Mesendoderm (in vitro differentiated cells): ENCODE measurements around the gene KCNAB1.

Experiments
- DNase-seq: peaks from one replicate; pipeline ENCODE4 v3.0.0; 2013
- H2AK5ac ChIP-seq: 2 replicates; pipeline ENCODE4 v1.6.1; 2013; ENCODE audit warnings: low read length, inconsistent platforms
- H2BK120ac ChIP-seq: 2 replicates; pipeline ENCODE4 v1.6.1; 2013; ENCODE audit warnings: low read depth, mild to moderate bottlenecking, low read length, moderate library complexity, mixed read lengths
- H2BK15ac ChIP-seq: replicated peaks from 2 replicates; pipeline ENCODE4 v1.6.1; 2013; ENCODE audit warnings: low read depth, mild to moderate bottlenecking, moderate library complexity
- H2BK5ac ChIP-seq: 2 replicates; pipeline ENCODE4 v1.6.1; 2013; ENCODE audit warnings: low read length, inconsistent platforms
- H3K18ac ChIP-seq: 2 replicates; pipeline ENCODE4 v1.6.1; 2013; ENCODE audit warnings: mild to moderate bottlenecking, low read length, mixed read lengths
- H3K23ac ChIP-seq: one replicate; pipeline ENCODE4 v1.6.1; 2013; ENCODE audit warnings: low read length
- H3K27ac ChIP-seq: 2 replicates; pipeline ENCODE4 v1.5.1; 2013; ENCODE audit warnings: low read depth, mild to moderate bottlenecking, inconsistent platforms, low read length, moderate library complexity
- H3K27me3 ChIP-seq: 2 replicates; pipeline ENCODE4 v1.6.1; 2013; ENCODE audit warnings: low read length, control low read depth, mild to moderate bottlenecking, inconsistent platforms; ENCODE audit not compliant: insufficient read depth, poor library complexity
- H3K36me3 ChIP-seq: 2 replicates; pipeline ENCODE4 v1.6.1; 2013; ENCODE audit warnings: low read length, inconsistent platforms; ENCODE audit not compliant: control insufficient read depth, insufficient read depth
- H3K4ac ChIP-seq: one replicate; pipeline ENCODE4 v1.6.1; 2013; ENCODE audit warnings: low read depth, mild to moderate bottlenecking, low read length, moderate library complexity
- H3K4me1 ChIP-seq: 2 replicates; pipeline ENCODE4 v1.6.1; 2013; ENCODE audit warnings: low read depth, low read length, inconsistent platforms; ENCODE audit not compliant: control insufficient read depth
- H3K4me2 ChIP-seq: 2 replicates; pipeline ENCODE4 v1.6.1; 2013; ENCODE audit warnings: low read length
- H3K4me3 ChIP-seq: 2 replicates; pipeline ENCODE4 v1.5.1; 2013; ENCODE audit warnings: mild to moderate bottlenecking, low read length
- H3K56ac ChIP-seq: one replicate; pipeline ENCODE4 v1.6.1; 2013; ENCODE audit warnings: low read length
- H3K79me1 ChIP-seq: 2 replicates; pipeline ENCODE4 v1.6.1; 2013; ENCODE audit warnings: low read length, inconsistent platforms
- H3K79me2 ChIP-seq: 2 replicates; pipeline ENCODE4 v1.6.1; 2013; ENCODE audit warnings: mild to moderate bottlenecking, low read length; ENCODE audit not compliant: control insufficient read depth, insufficient read depth
- H3K9ac ChIP-seq: 2 replicates; pipeline ENCODE4 v1.6.1; 2013; ENCODE audit warnings: low read length, inconsistent platforms
- H4K5ac ChIP-seq: one replicate; pipeline ENCODE4 v1.6.1; 2013; ENCODE audit warnings: low read length
- H4K8ac ChIP-seq: one replicate; pipeline ENCODE4 v1.6.1; 2013; ENCODE audit warnings: low read depth, mild to moderate bottlenecking, control low read depth, low read length, moderate library complexity
- WGBS: extraction: QIAGEN DNeasy Blood & Tissue Kit; methylation state at CpG from one replicate; pipeline ENCODE4 v1.1.7; 2013; ENCODE audit warnings: low lambda C conversion rate, missing lambda C conversion rate; ENCODE audit not compliant: insufficient coverage; ENCODE audit errors: extremely low coverage; 5-methylcytosine and 5-hydroxymethylcytosine counted together

Gene KCNAB1

GRCh38 chr3:156551261-156551660 is 430.9 kb downstream of the KCNAB1 start:
- no peak overlapping the region for H3K4me3 ChIP-seq
- no peak overlapping the region for H2BK5ac ChIP-seq
- no peaks in the 10 kb centered on the region for H3K27me3 ChIP-seq
- H2AK5ac ChIP-seq, result no peak overlapping the region
- no CpG with 5 or more reads among the region's 4 CpGs for WGBS
- H3K79me1 ChIP-seq, result peaks cover 14% of the 10 kb centered on the region
- H3K56ac ChIP-seq, result no peak overlapping the region
- H4K8ac ChIP-seq, result no peak overlapping the region
- peaks cover 62% of the 10 kb centered on the region for H3K79me2 ChIP-seq
- no peak overlapping the region for H3K18ac ChIP-seq
- H3K4me2 ChIP-seq, result no peak overlapping the region
- H3K23ac ChIP-seq, result no peak overlapping the region
- DNase-seq, result peak; percentile 5
- no peak overlapping the region for H3K27ac ChIP-seq
- H3K4me1 ChIP-seq, result peaks cover 3% of the 10 kb centered on the region
- peak overlapping the region; percentile 15 for H3K9ac ChIP-seq
- H2BK120ac ChIP-seq, result no peak overlapping the region
- no peak overlapping the region for H2BK15ac ChIP-seq
- peaks cover 9% of the 10 kb centered on the region for H3K36me3 ChIP-seq
- H4K5ac ChIP-seq, result no peak overlapping the region
- no peak overlapping the region for H3K4ac ChIP-seq

GRCh38 chr3:156551746-156552145 is 431.4 kb downstream of the KCNAB1 start:
- Histone ChIP-seq H3K79me1 (peaks cover 14% of the 10 kb centered on the region), H3K23ac (no peak overlapping the region), H4K5ac (no peak overlapping the region), H2BK120ac (no peak overlapping the region), H3K18ac (no peak overlapping the region), H3K79me2 (peaks cover 58% of the 10 kb centered on the region), H2BK5ac (no peak overlapping the region), H3K56ac (no peak overlapping the region), H3K4ac (no peak overlapping the region), H3K9ac (no peak overlapping the region), H2AK5ac (no peak overlapping the region), H3K27me3 (no peaks in the 10 kb centered on the region), H3K27ac (no peak overlapping the region), H4K8ac (no peak overlapping the region), H3K36me3 (peaks cover 7% of the 10 kb centered on the region), H3K4me1 (peaks cover 3% of the 10 kb centered on the region), H2BK15ac (no peak overlapping the region), H3K4me2 (no peak overlapping the region), H3K4me3 (no peak overlapping the region)
- peak; percentile 60 for DNase-seq
- no CpG with 5 or more reads among the region's 4 CpGs for WGBS

GRCh38 chr3:156552973-156553372 is 432.6 kb downstream of the KCNAB1 start:
- H2BK120ac ChIP-seq, result no peak overlapping the region
- H3K18ac ChIP-seq, result no peak overlapping the region
- H3K79me1 ChIP-seq, result peaks cover 12% of the 10 kb centered on the region
- H3K27me3 ChIP-seq, result no peaks in the 10 kb centered on the region
- H3K56ac ChIP-seq, result no peak overlapping the region
- no peak overlapping the region for H2BK15ac ChIP-seq
- WGBS, result no CpG with 5 or more reads among the region's 2 CpGs
- H2BK5ac ChIP-seq, result no peak overlapping the region
- H3K4ac ChIP-seq, result no peak overlapping the region
- H3K9ac ChIP-seq, result peak overlapping the region; percentile 55
- no peak overlapping the region for H3K4me3 ChIP-seq
- no peak overlapping the region for H3K27ac ChIP-seq
- H4K8ac ChIP-seq, result no peak overlapping the region
- peak overlapping the region; percentile 41 for H3K4me2 ChIP-seq
- no peak overlapping the region for H4K5ac ChIP-seq
- H3K79me2 ChIP-seq, result peaks cover 50% of the 10 kb centered on the region
- no peak for DNase-seq
- H3K23ac ChIP-seq, result no peak overlapping the region
- peaks cover 3% of the 10 kb centered on the region for H3K4me1 ChIP-seq
- no peak overlapping the region for H2AK5ac ChIP-seq
- H3K36me3 ChIP-seq, result peaks cover 7% of the 10 kb centered on the region

- Histone ChIP-seq H3K27me3 (no peaks in the 10 kb centered on the region), H3K4me1 (peaks cover 3% of the 10 kb centered on the region), H3K9ac (peak overlapping the region; percentile 100), H2BK15ac (no peak overlapping the region), H2BK5ac (no peak overlapping the region), H3K4ac (peak overlapping the region; percentile 68), H3K36me3 (peaks cover 5% of the 10 kb centered on the region), H3K4me3 (peak overlapping the region; percentile 100), H3K4me2 (peak overlapping the region; percentile 86), H3K18ac (no peak overlapping the region), H4K5ac (no peak overlapping the region), H3K79me2 (peaks cover 44% of the 10 kb centered on the region), H3K27ac (no peak overlapping the region), H3K79me1 (peaks cover 7% of the 10 kb centered on the region), H3K23ac (no peak overlapping the region), H2BK120ac (no peak overlapping the region), H2AK5ac (no peak overlapping the region), H4K8ac (no peak overlapping the region), H3K56ac (peak overlapping the region; percentile 100)
- no CpG with 5 or more reads among the region's 11 CpGs for WGBS
- DNase-seq, result peak; percentile 60
Observed at GRCh38 chr3:156553705-156554356, 433.5 kb downstream of the KCNAB1 start.

- H3K79me2 ChIP-seq, result peaks cover 43% of the 10 kb centered on the region
- no peak overlapping the region for H4K8ac ChIP-seq
- H3K23ac ChIP-seq, result peak overlapping the region; percentile 60
- peak overlapping the region; percentile 100 for H3K4me3 ChIP-seq
- DNase-seq, result no peak
- peak overlapping the region; percentile 69 for H3K18ac ChIP-seq
- peaks cover 3% of the 10 kb centered on the region for H3K4me1 ChIP-seq
- no peak overlapping the region for H2AK5ac ChIP-seq
- peak overlapping the region; percentile 86 for H3K4me2 ChIP-seq
- H3K9ac ChIP-seq, result peak overlapping the region; percentile 100
- H2BK5ac ChIP-seq, result no peak overlapping the region
- H2BK120ac ChIP-seq, result no peak overlapping the region
- no peaks in the 10 kb centered on the region for H3K27me3 ChIP-seq
- no peak overlapping the region for H2BK15ac ChIP-seq
- H4K5ac ChIP-seq, result no peak overlapping the region
- H3K4ac ChIP-seq, result peak overlapping the region; percentile 88
- H3K79me1 ChIP-seq, result peaks cover 7% of the 10 kb centered on the region
- peaks cover 5% of the 10 kb centered on the region for H3K36me3 ChIP-seq
- peak overlapping the region; percentile 100 for H3K56ac ChIP-seq
- peak overlapping the region; percentile 25 for H3K27ac ChIP-seq
- WGBS, result no CpG with 5 or more reads among the region's 11 CpGs
Observed at GRCh38 chr3:156554515-156554841, 434.1 kb downstream of the KCNAB1 start.
